Measurements from ENCODE around the gene TRIM17. TPM values are rescaled to one million over a fixed set of nuclear protein-coding genes. Genes with fewer than 3 reads are reported as not detected.

The TRIM17 gene
- total and polyA plus RNA-seq, 2 of the 8 experiments (the other 6 are each of a cell fraction or from before 2014, with no cell fraction given): 1.1 to 2.2 TPM

DNA sequence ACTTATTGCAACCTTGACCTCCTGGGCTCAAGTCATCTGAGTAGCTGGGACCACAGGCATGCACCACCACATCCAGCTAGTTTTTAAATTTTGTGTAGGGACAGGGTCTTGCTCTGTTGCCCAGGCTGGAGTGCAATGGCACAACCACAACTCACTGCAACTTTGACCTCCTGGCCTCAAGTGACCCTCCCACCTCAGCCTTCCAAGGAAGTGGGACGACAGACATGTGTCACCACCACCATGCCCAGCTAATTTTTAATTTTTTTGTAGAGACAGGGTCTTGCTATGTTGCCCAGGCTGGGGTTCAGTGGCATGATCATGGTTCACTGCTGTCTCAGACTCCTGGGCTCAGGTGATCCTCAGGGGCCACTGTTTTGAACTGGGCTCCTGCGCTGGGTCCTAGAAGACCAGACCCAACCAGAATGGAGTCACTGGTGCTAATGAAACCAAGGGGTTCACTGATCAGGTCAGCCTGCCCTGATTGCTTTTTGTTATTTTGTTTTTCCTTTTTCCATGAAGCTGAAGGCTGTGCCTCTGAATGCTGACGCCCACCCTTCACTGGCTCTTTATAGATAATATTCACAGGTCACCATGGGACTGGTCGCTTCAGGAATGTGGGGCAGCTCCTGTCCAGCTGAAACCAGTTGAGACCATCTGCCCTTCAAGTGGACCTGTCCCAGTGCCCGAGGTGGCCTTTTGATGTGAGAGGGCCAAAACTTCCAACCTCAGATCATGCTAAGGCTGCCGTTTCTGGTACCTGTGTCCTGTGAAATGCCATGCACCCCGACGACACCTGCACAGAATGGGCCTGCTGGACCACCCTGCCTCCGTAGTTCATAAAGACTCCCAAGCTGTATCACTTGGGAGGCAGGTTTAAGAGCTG is 4.9 kb downstream of the TRIM17 start:
- H3K27ac ChIP-seq (ENCODE audit: low read depth, low read length): no peak overlapping the region
- H2BK5ac ChIP-seq (ENCODE audit: low read depth, low read length): no peak overlapping the region
- no peak overlapping the region for H3K9ac ChIP-seq (replicated peaks in 1 of 4; ENCODE audit: extremely low read depth in 1 of 4, low read depth in 3 of 4, low read length in 3 of 4)
- no peak overlapping the region for H2BK20ac ChIP-seq (ENCODE audit: low read length)
- no peak for TF ChIP-seq GTF2F1 (IDR thresholded peaks at IDR 0.05; ENCODE audit: borderline replicate concordance, low read depth, low read length)
- no peak for TF ChIP-seq FOSL1 (IDR thresholded peaks at IDR 0.05; ENCODE audit: insufficient read depth, low read depth, low read length)
- TF ChIP-seq TAF1 (IDR thresholded peaks at IDR 0.05; ENCODE audit: low read depth, low read length): no peak
- no peak for TF ChIP-seq SP1 (IDR thresholded peaks at IDR 0.05; ENCODE audit: low read depth, low read length)
- no peak for TF ChIP-seq KDM1A (IDR thresholded peaks at IDR 0.05; ENCODE audit: borderline replicate concordance, low read length)
- TF ChIP-seq CREB1 (IDR thresholded peaks at IDR 0.05): no peak
- TF ChIP-seq SUZ12 (IDR thresholded peaks at IDR 0.05; ENCODE audit: low read length): no peak
- no peaks in the 10 kb centered on the region; a peak in 1 of 4 replicates for H3K79me2 ChIP-seq (ENCODE audit: control insufficient read depth in 1 of 2, insufficient read depth in 2 of 2, low read length in 2 of 2)
- peaks cover 14 to 20% of the 10 kb centered on the region in 2 experiments for H4K20me1 ChIP-seq (replicated peaks in 1 of 2; ENCODE audit: control insufficient read depth in 1 of 2, insufficient read depth in 2 of 2, low read length in 2 of 2)
- no peaks in the 10 kb centered on the region; the same call in 1 of the 2 replicates for H3K79me1 ChIP-seq (ENCODE audit: low read depth, low read length)
- H3K9me3 ChIP-seq (ENCODE audit: insufficient read depth in 2 of 2, low read depth in 1 of 2, low read length in 1 of 2): no peaks in the 10 kb centered on the region
- DNase-seq (ENCODE audit: low read depth in 1 of 2, low spot score in 2 of 2): no peak
- no peak overlapping the region for H3K4me3 ChIP-seq (ENCODE audit: extremely low read depth in 1 of 4, insufficient read depth in 2 of 4, low read depth in 3 of 4, low read length in 4 of 4)
- WGBS, 2 experiments (ENCODE audit: extremely low coverage in 1 of 2, insufficient coverage in 1 of 2, insufficient read length in 1 of 2, insufficient replicate concordance in 2 of 2, low coverage in 1 of 2, low lambda C conversion rate in 2 of 2, missing lambda C conversion rate in 1 of 2): 88% methylated on average over 9 of the region's 9 CpGs; no CpG with 5 or more reads in 1 of the 2 experiments
- H3K23me2 ChIP-seq (ENCODE audit: low read depth, low read length): peaks cover 16% of the 10 kb centered on the region
- H3K4me2 ChIP-seq (ENCODE audit: insufficient read depth in 1 of 2, low read depth in 2 of 2, low read length in 2 of 2): no peak overlapping the region
- ChIA-PET POLR2A (ENCODE audit: partially characterized antibody) (interaction anchor here (1.2 to 2.4 kb wide), 3 partner anchors 9 to 46 kb away, joined by 3 to 10 read pairs (median 7); a partner anchor contains a TSS), CTCF (ENCODE audit: partially characterized antibody) (interaction anchor here (0.8 to 1.3 kb wide), 4 partner anchors 8 to 44 kb away, joined by 3 to 6 read pairs (median 3); no protein-coding TSS in a partner anchor)
- H2BK120ac ChIP-seq (replicated peaks; ENCODE audit: low read depth, low read length): no peak overlapping the region
- H2BK12ac ChIP-seq (ENCODE audit: low read depth, low read length): 0 out of 2 replicates have a peak overlapping the region, but pooled peaks have one; percentile 68
- H3K18ac ChIP-seq (ENCODE audit: extremely low read depth, low read length): no peak overlapping the region
- no peak overlapping the region for H4K5ac ChIP-seq (ENCODE audit: insufficient read length, low read depth, low read length)
- no peak overlapping the region for H3K23ac ChIP-seq (ENCODE audit: insufficient read length)
- H3K4ac ChIP-seq (replicated peaks; ENCODE audit: insufficient read length, low read depth, low read length): no peak overlapping the region
- H3K36me3 ChIP-seq (ENCODE audit: control insufficient read depth in 2 of 4, insufficient read depth in 4 of 4, low read length in 3 of 4): no peaks in the 10 kb centered on the region
- H3K14ac ChIP-seq (ENCODE audit: insufficient read length): no peak overlapping the region
- H2BK15ac ChIP-seq (ENCODE audit: low read length): no peak overlapping the region
- H3K27me3 ChIP-seq (replicated peaks in 1 of 4; ENCODE audit: control insufficient read depth in 3 of 4, extremely low read depth in 1 of 4, insufficient read depth in 3 of 4, low read length in 3 of 4): peaks cover 1 to 29% (median 18%) of the 10 kb centered on the region in 4 experiments
- no peak overlapping the region for H4K8ac ChIP-seq (ENCODE audit: extremely low read depth, insufficient read depth, low read length)
- H2AFZ ChIP-seq (ENCODE audit: low read length): no peak overlapping the region
- H3K4me1 ChIP-seq (replicated peaks in 1 of 4; ENCODE audit: control insufficient read depth in 3 of 4, insufficient read depth in 4 of 4, low read length in 3 of 4): peaks cover 7 to 13% (median 9%) of the 10 kb centered on the region in 4 experiments
- H4K91ac ChIP-seq (replicated peaks; ENCODE audit: insufficient read length, low read length): no peak overlapping the region
- H2AK5ac ChIP-seq (ENCODE audit: low read depth, low read length): no peak overlapping the region
- no peak for FAIRE-seq
- H3K56ac ChIP-seq (replicated peaks; ENCODE audit: insufficient read length, low read depth, low read length): no peak overlapping the region
